ENCODE measurements around the gene LRPPRC. TPM values are rescaled to one million over a fixed set of nuclear protein-coding genes. Genes with fewer than 3 reads are reported as not detected.
"Not testable (repeated sequence)": the region's sequence is repeated elsewhere in the genome, so short reads cannot be mapped to it uniquely, and the experiment has no call there.

LRPPRC gene
- polyA plus RNA-seq, 1 experiment: 24.9 TPM

DNA sequence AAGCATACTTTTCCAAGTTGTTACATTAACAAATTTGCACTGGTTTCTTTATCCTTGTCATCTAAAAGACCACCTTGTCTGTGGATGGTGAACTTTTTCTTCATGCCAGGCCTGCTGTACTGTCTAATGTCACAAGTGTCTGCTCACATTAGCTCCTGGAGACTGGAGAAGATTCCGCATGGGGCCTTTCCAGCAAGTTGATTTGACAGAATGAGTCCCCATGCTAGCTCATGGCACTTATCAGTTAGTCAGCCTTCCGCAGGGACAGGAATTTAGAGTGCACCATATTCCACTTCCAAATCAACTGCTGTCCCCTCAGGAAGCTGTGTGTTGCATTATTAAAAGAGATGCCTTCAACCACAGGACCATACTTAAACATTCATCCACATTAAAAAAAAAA, 41.4 kb upstream of the LRPPRC start:
- CTCF ChIA-PET: interaction anchor here (0.6 kb wide), 1 partner anchor 1994 kb away, joined by 3 read pairs; no protein-coding TSS in a partner anchor
- DNase-seq (ENCODE audit: low read depth): no peak
- Histone ChIP-seq H3K27me3 (ENCODE audit: control insufficient read depth, insufficient read depth, low read length) (peaks cover 1% of the 10 kb centered on the region; the same call in 1 of the 2 replicates), H3K36me3 (ENCODE audit: control insufficient read depth, insufficient read depth, low read length) (no peaks in the 10 kb centered on the region), H3K4me3 (ENCODE audit: low read depth, low read length) (no peak overlapping the region)
- POLR2A ChIA-PET: no interaction called here
- TF ChIP-seq, protein P1, sequence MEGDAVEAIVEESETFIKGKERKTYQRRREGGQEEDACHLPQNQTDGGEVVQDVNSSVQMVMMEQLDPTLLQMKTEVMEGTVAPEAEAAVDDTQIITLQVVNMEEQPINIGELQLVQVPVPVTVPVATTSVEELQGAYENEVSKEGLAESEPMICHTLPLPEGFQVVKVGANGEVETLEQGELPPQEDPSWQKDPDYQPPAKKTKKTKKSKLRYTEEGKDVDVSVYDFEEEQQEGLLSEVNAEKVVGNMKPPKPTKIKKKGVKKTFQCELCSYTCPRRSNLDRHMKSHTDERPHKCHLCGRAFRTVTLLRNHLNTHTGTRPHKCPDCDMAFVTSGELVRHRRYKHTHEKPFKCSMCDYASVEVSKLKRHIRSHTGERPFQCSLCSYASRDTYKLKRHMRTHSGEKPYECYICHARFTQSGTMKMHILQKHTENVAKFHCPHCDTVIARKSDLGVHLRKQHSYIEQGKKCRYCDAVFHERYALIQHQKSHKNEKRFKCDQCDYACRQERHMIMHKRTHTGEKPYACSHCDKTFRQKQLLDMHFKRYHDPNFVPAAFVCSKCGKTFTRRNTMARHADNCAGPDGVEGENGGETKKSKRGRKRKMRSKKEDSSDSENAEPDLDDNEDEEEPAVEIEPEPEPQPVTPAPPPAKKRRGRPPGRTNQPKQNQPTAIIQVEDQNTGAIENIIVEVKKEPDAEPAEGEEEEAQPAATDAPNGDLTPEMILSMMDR (IDR thresholded peaks at IDR 0.05; ENCODE audit: insufficient read depth, low read depth, low read length): no peak

DNA sequence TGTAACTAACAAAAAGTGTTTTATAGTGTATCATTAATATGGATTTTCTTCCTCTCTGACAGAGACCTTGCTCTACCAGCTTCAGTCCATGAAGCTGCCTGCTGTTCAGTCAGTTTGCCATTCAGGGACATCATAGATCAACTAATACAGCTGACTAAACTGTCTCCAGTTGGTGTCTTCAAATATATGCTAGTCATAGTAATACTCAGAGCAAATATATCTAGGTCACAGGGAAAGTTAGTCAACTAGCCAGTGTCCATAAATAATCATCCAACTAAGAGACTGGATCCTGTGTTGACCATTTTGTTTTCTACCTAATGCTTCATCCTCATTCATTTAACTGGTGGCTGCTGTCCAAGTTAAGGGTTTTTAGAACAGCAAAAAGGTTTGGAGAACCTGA, 38.2 kb upstream of the LRPPRC start:
- CTCF ChIA-PET: interaction anchor here (1.8 kb wide), 1 partner anchor 10 kb away, joined by 10 read pairs; no protein-coding TSS in a partner anchor
- DNase-seq (ENCODE audit: low read depth): no peak
- Histone ChIP-seq H3K36me3 (ENCODE audit: control insufficient read depth, insufficient read depth, low read length) (no peaks in the 10 kb centered on the region), H3K27me3 (ENCODE audit: control insufficient read depth, insufficient read depth, low read length) (peaks cover 1% of the 10 kb centered on the region; the same call in 1 of the 2 replicates), H3K4me3 (ENCODE audit: low read depth, low read length) (no peak overlapping the region)
- TF ChIP-seq, protein P1 (IDR thresholded peaks at IDR 0.05; ENCODE audit: insufficient read depth, low read depth, low read length): no peak
- POLR2A ChIA-PET: no interaction called here

DNA sequence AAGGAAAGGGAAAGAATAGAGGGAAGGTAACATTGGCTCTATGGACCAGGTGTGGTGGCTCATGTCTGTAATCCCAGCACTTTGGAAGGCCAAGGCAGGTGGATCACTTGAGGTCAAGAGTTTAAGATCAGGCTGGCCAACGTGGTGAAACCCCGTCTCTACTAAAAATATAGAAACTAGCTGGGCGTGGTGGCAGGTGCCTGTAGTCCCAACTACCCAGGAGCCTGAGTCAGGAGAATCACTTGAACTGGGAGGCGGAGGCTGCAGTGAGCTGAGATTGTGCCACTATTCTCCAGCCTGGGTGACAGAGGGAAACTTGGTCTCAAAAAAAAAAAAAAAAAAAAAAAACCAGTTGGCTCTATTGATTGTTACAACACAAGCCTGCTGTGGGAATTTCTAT, 31.3 kb upstream of the LRPPRC start:
- H3K36me3 ChIP-seq (ENCODE audit: control insufficient read depth, insufficient read depth, low read length); H3K4me3 ChIP-seq (ENCODE audit: low read depth, low read length); DNase-seq (ENCODE audit: low read depth); H3K27me3 ChIP-seq (ENCODE audit: control insufficient read depth, insufficient read depth, low read length); POLR2A ChIA-PET: not testable (repeated sequence)
- CTCF ChIA-PET: interaction anchor here (0.7 to 0.8 kb wide), 2 partner anchors 17 to 21 kb away, joined by 3 read pairs; no protein-coding TSS in a partner anchor

DNA sequence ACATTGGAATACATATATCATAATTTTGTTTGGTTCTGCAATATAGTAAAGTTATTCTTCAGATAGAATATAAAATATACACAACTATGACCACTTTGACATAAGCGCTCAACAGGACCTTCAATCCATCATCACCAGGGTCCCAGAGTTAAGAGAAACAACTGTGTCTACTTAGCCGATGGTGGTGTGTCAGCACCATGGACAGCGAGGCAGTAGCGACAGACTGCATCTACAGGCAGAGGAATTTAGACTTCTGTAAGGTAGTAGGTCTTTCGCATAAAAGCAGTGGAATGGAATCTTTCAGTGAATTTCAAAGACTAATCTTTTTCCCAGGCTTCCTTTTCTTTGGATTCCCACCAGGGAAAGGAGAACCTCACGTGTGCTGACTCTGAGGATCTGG, 20.5 kb upstream of the LRPPRC start:
- ChIA-PET POLR2A (no interaction called here), CTCF (no interaction called here)
- Histone ChIP-seq H3K36me3 (ENCODE audit: control insufficient read depth, insufficient read depth, low read length) (no peaks in the 10 kb centered on the region), H3K27me3 (ENCODE audit: control insufficient read depth, insufficient read depth, low read length) (no peaks in the 10 kb centered on the region; the same call in 1 of the 2 replicates), H3K4me3 (ENCODE audit: low read depth, low read length) (no peak overlapping the region)
- DNase-seq (ENCODE audit: low read depth): no peak
- TF ChIP-seq, protein P1 (IDR thresholded peaks at IDR 0.05; ENCODE audit: insufficient read depth, low read depth, low read length): no peak

DNA sequence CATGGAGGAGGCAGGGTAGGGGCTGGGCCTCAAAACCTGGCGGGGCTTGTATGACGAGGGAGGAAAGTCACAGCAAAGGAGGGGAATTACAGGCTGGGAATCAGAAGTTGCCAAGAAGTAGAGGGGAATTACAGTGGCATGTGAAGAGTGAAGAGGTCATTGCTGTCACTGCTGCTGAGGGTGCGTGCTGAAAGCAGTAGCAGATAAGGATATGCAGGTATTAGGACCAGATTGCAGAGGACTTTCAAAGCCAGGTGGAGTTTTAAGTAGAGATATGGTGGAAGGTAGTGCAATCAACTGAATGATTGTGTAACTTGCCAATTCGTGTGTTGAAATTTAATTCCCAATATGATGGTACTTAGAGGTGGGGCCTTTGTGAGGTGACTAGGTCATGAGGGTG, 19.4 kb upstream of the LRPPRC start:
- no peak for DNase-seq (ENCODE audit: low read depth)
- Histone ChIP-seq H3K4me3 (ENCODE audit: low read depth, low read length) (no peak overlapping the region), H3K36me3 (ENCODE audit: control insufficient read depth, insufficient read depth, low read length) (no peaks in the 10 kb centered on the region), H3K27me3 (ENCODE audit: control insufficient read depth, insufficient read depth, low read length) (no peaks in the 10 kb centered on the region; the same call in 1 of the 2 replicates)
- ChIA-PET POLR2A (no interaction called here), CTCF (no interaction called here)
- TF ChIP-seq, protein P1 (IDR thresholded peaks at IDR 0.05; ENCODE audit: insufficient read depth, low read depth, low read length): no peak

DNA sequence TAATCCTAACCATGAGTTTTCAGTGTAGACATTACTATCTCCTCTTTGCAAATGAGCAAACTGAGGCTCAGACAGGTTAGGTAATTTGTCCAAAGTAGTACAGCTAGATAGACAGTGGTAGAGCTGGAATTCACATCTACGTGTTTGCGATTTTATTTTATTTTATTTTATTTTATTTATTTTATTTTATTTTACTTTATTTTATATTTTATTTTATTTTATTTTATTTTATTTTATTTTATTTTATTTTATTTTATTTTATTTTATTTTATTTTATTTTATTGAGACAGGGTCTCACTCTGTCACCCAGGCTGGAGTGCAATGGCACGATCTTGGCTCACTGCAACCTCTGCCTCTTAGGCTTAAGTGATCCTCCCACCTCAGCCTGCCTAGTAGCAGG, 17.4 kb upstream of the LRPPRC start:
- H3K27me3 ChIP-seq (ENCODE audit: control insufficient read depth, insufficient read depth, low read length); DNase-seq (ENCODE audit: low read depth); POLR2A ChIA-PET; H3K4me3 ChIP-seq (ENCODE audit: low read depth, low read length); H3K36me3 ChIP-seq (ENCODE audit: control insufficient read depth, insufficient read depth, low read length): not testable (repeated sequence)
- CTCF ChIA-PET: interaction anchor here (0.9 kb wide), 1 partner anchor 14 kb away, joined by 5 read pairs; no protein-coding TSS in a partner anchor
